HG03025 (cell line): ENCODE results near the gene PIGL.

Source experiments
- ATAC-seq: cut with Tn5 transposase; IDR thresholded peaks from one replicate; pipeline ENCODE4 v1.9.1; 2021; ENCODE audit warnings: mild to moderate bottlenecking, moderate library complexity; ENCODE audit not compliant: unreplicated experiment, low FRiP score

The PIGL gene

DNA sequence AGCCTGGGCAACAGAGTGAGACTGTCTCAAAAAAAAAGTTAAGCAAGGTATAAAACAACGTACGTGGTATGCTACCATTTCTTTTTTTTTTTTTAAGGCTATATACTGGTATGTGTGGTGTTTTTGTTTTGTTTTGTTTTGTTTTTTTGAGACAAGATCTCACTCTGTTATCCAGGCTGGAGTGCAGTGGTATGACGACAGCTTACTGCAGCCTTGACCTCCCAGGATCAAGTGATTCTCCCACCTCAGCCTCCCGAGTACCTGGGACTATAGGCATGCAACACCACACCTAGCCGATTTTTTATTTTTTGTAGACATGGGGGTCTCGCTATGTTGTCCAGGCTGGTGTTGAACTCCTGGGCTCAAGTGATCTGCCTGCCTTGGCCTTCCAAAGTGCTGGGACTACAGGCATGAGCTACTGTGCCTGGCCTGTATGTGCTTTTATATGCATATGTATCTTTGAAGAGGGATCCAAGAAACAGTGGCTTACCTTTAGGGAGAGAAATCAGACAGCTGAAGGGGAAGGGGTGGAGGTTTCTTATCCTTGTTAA lies 129.8 kb downstream of the PIGL start:
- ATAC-seq: no peak

DNA sequence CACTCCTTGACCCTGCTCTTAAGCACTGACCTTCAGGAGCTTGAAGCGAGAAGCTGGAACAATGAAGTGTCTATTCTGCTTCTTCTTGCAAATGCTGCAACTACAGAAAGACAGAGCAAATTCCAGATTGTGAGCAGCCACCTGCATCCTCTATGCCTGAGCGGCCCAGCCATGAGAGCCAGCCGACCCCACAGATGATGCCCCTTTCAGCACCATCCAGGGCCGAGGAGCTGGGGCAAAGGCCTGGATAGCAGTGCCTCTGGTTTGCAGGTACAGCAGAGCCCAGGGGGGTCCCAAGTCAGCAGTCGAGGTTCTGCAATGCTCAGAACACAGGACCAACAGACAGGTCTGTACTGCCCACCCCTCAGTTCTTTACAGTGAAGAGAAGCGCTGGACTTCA lies 131.6 kb downstream of the PIGL start:
- no peak for ATAC-seq

DNA sequence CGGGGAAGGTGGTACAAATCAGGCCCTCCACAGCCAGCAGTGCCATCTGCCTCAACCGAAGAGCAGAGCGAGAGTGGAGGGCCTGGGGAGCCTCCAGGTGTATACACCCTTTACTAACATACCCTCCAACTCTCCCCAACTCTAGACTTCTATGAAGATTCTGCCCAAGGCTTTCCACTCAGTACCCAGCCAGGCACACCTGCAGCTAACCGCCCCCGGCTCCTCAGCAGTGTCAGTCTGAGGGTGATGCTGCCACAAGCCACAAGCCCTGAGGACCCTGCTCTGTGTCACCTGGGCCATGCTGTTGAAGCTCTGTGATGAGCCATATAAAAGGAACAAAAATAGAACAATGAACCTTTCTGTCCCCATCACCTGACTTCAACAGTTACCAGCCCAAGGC lies 132.4 kb downstream of the PIGL start:
- no peak for ATAC-seq

DNA sequence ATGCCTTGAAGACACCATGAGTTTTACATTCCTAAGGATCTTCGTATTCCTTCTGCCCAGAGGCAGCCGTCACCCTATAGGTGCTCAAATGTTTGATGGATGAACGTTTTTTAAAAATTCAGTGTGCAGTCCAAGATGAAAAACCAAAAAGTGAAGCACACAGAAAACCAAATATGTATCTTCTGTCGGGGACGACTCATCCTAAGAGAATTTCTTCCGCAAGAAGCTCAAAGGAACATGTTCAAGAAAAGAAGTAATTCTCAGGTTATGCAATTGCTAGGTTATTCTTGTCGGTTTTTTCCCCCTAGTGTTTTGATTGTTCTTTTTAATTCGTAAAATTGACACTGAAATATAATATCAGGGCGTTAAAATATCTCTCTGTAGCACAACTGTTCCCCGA lies 134.8 kb downstream of the PIGL start:
- ATAC-seq: no peak

DNA sequence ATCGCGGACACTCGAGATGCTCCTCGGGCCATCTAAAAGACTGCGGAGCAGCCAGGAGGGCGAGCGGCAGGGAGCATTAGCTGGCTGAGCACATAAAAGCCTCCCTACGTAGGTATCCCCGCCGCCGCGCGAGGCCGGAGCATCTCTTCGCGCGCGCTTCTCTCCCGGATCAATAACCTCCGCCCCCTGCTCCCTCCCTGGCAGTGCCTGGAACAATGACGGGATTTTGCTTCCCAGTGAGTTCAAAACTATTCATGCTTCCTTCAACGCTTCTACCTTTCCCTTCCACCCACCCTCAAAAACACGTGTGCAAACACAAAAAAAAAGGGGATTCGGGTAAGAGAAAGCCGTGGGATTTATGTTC lies 135.3 kb downstream of the PIGL start:
- no peak for ATAC-seq

DNA sequence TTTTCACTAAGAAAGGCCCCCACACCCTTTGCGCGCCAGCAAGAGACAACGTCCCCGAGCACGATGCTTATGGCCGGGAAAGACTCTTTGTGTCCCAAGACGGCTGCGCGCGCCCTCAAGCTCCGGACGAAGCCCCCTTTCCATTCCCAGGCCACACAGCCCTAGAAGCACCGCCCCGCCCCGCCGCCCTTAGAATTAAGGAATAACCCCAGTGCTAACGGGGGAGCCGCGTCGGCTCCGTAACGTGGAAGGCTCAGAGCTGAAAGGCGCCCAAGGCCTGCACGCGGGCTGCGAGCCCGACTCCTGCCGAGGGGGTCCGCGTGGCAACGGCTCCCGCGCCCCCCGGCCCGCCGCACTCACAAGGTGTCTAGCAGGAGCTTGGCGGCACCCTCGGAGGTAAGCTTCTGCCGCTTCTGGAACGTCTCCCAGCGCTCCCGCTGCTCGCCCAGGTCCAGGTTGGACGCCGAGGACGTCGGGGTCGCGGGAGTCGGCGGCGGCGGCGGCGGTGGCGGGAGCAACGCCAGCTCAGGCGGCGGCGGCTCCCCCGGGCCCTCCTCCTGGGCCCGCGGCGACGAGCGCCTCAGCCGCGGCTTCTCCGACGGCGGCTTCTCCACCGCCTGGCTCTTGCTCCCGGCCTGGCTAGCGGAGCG lies 135.8 kb downstream of the PIGL start:
- peak; percentile 34 for ATAC-seq

DNA sequence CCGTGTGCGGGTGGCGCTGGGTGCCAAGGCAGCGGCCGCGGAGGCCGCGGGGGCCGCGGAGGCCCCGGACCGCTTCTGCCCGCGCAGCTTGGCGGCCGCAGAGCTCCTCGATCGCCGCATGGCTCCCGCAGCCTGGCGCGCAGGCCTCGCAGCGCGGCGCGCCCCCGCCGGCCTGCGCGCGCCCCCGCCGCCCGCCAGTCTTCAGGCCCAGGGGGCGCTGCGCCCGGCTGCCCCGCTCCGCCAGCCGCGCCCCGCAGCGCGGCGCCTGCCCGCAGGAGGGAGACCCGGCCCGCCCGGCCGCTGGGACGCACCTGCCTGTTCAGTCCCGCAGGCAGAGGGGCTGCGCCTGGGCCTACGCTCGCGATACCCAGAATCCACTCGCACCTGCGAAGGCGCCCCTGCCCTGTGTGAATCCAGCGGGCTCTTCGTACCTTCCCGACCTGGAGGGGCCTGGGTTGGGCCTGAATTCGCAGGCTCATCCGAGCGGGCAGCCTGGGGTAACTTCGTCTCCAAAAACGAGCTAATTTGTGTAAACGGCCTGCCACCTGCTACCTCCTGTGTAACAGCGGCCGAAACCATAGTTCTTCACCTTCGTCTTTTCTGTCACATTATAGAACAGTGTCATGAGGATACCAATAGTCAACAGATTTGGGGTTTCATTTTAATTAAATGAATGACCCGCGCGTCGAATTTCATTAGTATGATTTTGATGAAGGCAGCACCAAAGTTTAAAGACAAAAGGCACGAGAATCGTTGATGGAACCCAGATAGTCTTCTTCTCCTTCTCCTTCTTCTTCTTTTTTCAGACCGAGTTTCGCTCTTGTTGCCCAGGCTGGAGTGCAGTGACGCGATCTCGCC lies 136.5 kb downstream of the PIGL start, which contains the start of gene CENPV:
Gene CENPV (minus strand): TSS at position 153 of the 858 bp plus-strand sequence. CDS start 33 bp downstream, at position 120.
- peak; percentile 57 for ATAC-seq

DNA sequence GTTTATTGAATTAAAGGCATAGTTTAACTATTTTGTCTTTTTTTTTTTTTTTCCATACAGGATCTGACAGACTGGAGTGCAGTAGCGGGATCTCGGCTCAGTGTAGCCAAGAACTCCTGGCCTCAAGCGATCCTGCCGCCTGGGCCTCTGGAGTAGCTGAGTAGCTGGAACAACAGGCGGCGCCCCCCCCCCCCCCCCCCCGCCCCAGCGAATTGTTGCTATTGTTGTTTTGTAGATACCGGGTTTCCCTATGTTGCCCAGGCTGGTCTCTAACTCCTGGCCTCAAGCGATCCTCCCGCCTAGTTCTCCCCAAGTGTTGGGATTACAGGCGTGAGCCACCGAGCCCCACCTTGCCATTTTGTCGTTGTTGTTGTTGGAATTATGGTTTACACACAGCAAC lies 137.6 kb downstream of the PIGL start:
- ATAC-seq: no peak

DNA sequence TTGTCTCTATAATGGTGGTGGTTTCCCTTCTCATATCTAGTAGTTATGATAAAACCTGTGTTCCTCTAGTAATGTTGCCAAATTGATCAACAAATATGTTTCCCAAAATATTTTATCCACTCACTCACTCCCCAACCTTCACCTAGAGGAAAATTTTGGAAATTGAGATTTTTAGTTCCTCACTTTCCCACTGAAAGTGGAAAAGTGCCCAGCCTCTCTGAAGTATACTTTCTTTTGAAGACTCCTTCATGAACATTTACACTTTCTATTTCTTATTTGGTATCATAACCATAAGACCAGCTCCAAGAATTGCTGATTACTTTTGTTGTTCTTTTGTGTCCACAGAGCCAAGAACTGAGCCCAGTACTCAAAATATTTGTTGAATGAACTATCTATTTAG lies 141.4 kb downstream of the PIGL start:
- ATAC-seq: no peak

DNA sequence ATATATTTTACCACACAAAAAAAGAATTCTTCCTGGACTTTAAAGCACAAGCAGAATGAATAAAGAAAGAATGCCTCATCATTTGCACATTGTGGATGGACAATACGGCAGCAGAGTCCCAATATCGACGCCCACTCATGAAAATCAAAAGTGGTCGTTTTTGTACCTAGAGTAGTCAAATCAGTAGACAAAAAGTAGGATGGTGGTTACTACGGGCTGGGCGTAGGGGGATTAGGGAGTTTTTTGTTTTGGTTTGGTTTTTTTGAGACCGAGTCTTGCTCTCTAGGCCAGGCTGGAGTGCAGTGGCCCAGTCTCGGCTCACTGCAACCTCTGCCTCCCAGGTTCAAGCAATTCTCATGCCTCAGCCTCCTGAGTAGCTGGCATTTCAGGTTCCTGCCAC lies 144.9 kb downstream of the PIGL start:
- no peak for ATAC-seq

DNA sequence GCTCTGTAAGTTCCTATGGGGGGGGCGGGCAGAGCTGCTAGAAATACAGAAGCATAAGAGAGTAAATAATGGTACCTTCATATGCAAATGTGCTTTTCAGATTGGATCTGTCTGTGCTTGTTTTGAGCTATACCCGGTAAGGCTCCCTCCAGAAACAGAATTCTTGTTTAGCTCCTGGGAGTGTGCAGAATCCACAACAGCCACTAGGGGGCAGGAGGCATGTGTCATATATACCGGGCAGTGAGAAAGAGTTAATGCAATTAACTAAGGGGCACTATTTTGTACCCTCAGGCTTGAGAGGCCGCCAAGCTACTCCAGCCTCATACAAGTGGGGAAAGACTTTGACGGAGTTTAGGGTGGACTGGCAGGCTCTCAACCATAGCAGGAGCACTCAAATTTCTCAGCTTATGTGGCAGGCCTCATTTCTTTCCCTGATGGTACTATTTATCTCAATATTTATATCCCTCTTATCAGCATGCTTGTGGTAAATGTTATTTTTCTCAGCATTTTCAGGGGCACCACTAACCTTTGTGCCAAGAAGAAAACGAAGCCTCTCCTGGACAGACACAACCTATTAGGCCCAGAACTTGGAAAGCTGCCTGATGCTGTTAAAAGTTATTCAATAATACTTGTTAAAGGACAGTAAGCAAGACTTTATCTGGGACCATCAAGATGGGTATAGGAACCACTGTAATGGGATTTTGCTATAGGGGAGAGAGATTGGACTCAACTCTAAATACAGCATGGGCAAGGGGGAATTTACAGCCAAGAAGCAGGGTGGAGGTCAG lies 146.9 kb downstream of the PIGL start:
- ATAC-seq: no peak

DNA sequence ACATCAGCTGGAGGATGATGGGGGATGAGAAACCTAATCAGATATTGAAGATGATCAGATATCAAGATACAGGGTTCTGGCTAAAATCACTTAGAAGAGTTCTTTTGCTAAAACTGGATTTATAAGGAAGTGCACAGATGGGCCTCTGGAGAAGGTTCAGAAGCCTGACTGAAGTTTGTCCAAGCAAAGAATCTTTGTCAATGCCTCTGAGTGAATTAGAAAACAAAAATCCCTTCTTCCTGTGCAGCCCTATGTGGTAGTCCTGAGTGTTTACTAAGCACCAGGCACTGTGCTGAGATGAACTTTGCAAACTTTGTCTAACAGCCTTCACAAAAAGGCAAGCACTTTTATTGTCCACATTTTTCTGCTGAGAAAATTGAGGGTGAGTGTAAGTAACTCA lies 147.6 kb downstream of the PIGL start:
- no peak for ATAC-seq

DNA sequence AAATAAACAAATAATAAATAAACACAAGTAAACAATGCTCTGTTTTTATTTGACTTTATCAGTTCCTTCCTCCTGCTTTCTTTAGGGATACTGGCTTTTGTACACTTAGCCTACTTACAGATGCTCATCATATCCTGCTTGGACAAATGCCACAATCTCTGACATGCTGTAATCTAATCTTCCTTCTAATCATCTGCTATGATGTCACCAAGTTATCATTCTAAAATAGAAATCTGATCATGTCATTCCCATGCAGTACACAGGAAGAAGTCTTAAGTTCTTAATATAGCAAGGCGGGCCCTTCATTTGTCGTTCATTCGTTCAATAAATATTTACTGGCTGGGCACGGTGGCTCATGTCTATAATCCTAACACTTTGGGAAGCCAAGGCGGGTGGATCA lies 154.7 kb downstream of the PIGL start:
- no peak for ATAC-seq

DNA sequence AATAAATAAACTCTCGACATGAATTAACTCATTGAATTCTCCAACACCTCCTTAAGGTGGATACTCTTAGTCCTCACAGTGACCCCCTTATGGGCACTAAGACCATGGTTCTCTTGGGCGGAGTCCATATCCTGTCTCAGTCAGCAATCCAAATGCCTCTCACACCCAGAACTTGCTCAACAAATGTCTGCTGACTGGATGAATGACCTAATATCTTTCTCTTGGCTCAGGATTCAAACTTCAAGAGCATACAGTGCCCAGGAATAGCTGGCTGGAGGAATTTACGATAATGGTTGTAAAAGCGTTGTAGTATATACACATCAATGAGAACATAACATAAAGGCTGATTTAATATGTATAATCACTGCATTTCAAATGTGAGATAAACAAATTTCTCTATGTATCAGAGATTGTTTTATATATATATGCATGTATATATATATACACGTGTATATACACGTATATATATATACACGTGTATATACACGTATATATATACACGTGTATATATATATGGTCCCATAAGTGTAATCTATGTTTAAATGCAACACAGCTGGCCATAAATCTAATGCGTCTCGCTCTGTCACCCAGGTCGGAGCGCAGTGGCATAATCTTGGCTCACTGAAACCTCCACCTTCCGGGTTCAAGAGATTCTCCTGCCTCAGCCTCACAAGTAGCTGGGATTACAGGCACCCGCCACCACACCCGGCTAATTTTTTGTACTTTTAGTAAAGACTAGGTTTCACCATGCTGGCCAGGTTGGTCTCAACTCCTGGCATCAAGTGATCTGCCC lies 157.3 kb downstream of the PIGL start:
- ATAC-seq: no peak
